Measurements from ENCODE around the gene DMBT1.
A peak's percentile ranks its signal among the peaks of the same experiment; 100 is the strongest.

Gene DMBT1

GRCh38 chr10:122657729-122658128 is 97.2 kb downstream of the DMBT1 start:
- Mint-ChIP-seq H3K27ac (no peak overlapping the region), H3K9me3 (no peaks in the 10 kb centered on the region), H3K36me3 (ENCODE audit: low read depth) (no peaks in the 10 kb centered on the region), H3K4me3 (no peak overlapping the region), H3K4me1 (no peaks in the 10 kb centered on the region), H3K27me3 (peaks cover 4% of the 10 kb centered on the region)
- ATAC-seq (no peak), DNase-seq (no peak)

- H3K27ac Mint-ChIP-seq: no peak overlapping the region
- no peak overlapping the region for H3K4me3 Mint-ChIP-seq
- H3K27me3 Mint-ChIP-seq: no peaks in the 10 kb centered on the region
- no peak for DNase-seq
- H3K36me3 Mint-ChIP-seq (ENCODE audit: low read depth): no peaks in the 10 kb centered on the region
- no peaks in the 10 kb centered on the region for H3K4me1 Mint-ChIP-seq
- no peaks in the 10 kb centered on the region for H3K9me3 Mint-ChIP-seq
- ATAC-seq: no peak
These were observed 97.9 kb downstream of the DMBT1 start for GRCh38 chr10:122658356-122659049.

GRCh38 chr10:122659126-122659525 is 98.6 kb downstream of the DMBT1 start:
- DNase-seq: no peak
- no peak for ATAC-seq
- Mint-ChIP-seq H3K4me1 (no peaks in the 10 kb centered on the region), H3K27me3 (peaks cover 4% of the 10 kb centered on the region), H3K4me3 (no peak overlapping the region), H3K27ac (no peak overlapping the region), H3K9me3 (no peaks in the 10 kb centered on the region), H3K36me3 (ENCODE audit: low read depth) (no peaks in the 10 kb centered on the region)

GRCh38 chr10:122659651-122660050 is 99.1 kb downstream of the DMBT1 start:
- no peak for ATAC-seq
- Mint-ChIP-seq H3K4me1 (no peaks in the 10 kb centered on the region), H3K36me3 (ENCODE audit: low read depth) (no peaks in the 10 kb centered on the region), H3K4me3 (no peak overlapping the region), H3K27me3 (peaks cover 4% of the 10 kb centered on the region), H3K9me3 (no peaks in the 10 kb centered on the region), H3K27ac (no peak overlapping the region)
- DNase-seq: no peak

- Mint-ChIP-seq H3K27me3 (peaks cover 4% of the 10 kb centered on the region), H3K4me3 (no peak overlapping the region), H3K4me1 (no peaks in the 10 kb centered on the region), H3K36me3 (ENCODE audit: low read depth) (no peaks in the 10 kb centered on the region), H3K27ac (no peak overlapping the region), H3K9me3 (no peaks in the 10 kb centered on the region)
- ATAC-seq: no peak
- DNase-seq: no peak
These were observed 100.1 kb downstream of the DMBT1 start for GRCh38 chr10:122660696-122661095.

- Mint-ChIP-seq H3K36me3 (ENCODE audit: low read depth) (no peaks in the 10 kb centered on the region), H3K4me1 (no peaks in the 10 kb centered on the region), H3K27ac (no peak overlapping the region), H3K4me3 (no peak overlapping the region), H3K27me3 (peaks cover 4% of the 10 kb centered on the region), H3K9me3 (no peaks in the 10 kb centered on the region)
- DNase-seq (no peak), ATAC-seq (peak; percentile 18)
These were observed 101.7 kb downstream of the DMBT1 start for GRCh38 chr10:122662231-122662630.

GRCh38 chr10:122663516-122664130 is 103.1 kb downstream of the DMBT1 start:
- Mint-ChIP-seq H3K27me3 (peaks cover 4% of the 10 kb centered on the region), H3K36me3 (ENCODE audit: low read depth) (no peaks in the 10 kb centered on the region), H3K27ac (no peak overlapping the region), H3K4me1 (no peaks in the 10 kb centered on the region), H3K9me3 (no peaks in the 10 kb centered on the region), H3K4me3 (no peak overlapping the region)
- DNase-seq (no peak), ATAC-seq (no peak)

- H3K36me3 Mint-ChIP-seq (ENCODE audit: low read depth): no peaks in the 10 kb centered on the region
- DNase-seq (no peak), ATAC-seq (no peak)
- H3K4me3 Mint-ChIP-seq: no peak overlapping the region
- H3K4me1 Mint-ChIP-seq: no peaks in the 10 kb centered on the region
- H3K27me3 Mint-ChIP-seq: peaks cover 4% of the 10 kb centered on the region
- H3K9me3 Mint-ChIP-seq: no peaks in the 10 kb centered on the region
- no peak overlapping the region for H3K27ac Mint-ChIP-seq
These were observed 103.9 kb downstream of the DMBT1 start for GRCh38 chr10:122664501-122664900.

GRCh38 chr10:122665329-122665860 is 104.8 kb downstream of the DMBT1 start:
- Mint-ChIP-seq H3K27ac (no peak overlapping the region), H3K27me3 (peaks cover 6% of the 10 kb centered on the region), H3K36me3 (ENCODE audit: low read depth) (no peaks in the 10 kb centered on the region), H3K4me3 (no peak overlapping the region), H3K4me1 (no peaks in the 10 kb centered on the region), H3K9me3 (no peaks in the 10 kb centered on the region)
- ATAC-seq (no peak), DNase-seq (no peak)

GRCh38 chr10:122665946-122666345 is 105.4 kb downstream of the DMBT1 start:
- Mint-ChIP-seq H3K36me3 (ENCODE audit: low read depth) (no peaks in the 10 kb centered on the region), H3K9me3 (no peaks in the 10 kb centered on the region), H3K4me1 (no peaks in the 10 kb centered on the region), H3K27ac (no peak overlapping the region), H3K27me3 (peaks cover 10% of the 10 kb centered on the region), H3K4me3 (no peak overlapping the region)
- DNase-seq (no peak), ATAC-seq (no peak)

- no peak overlapping the region for H3K4me3 Mint-ChIP-seq
- no peak overlapping the region for H3K27ac Mint-ChIP-seq
- DNase-seq: no peak
- H3K4me1 Mint-ChIP-seq: peaks cover 2% of the 10 kb centered on the region
- no peaks in the 10 kb centered on the region for H3K36me3 Mint-ChIP-seq (ENCODE audit: low read depth)
- no peak for ATAC-seq
- H3K9me3 Mint-ChIP-seq: no peaks in the 10 kb centered on the region
- peaks cover 9% of the 10 kb centered on the region for H3K27me3 Mint-ChIP-seq
These were observed 108.5 kb downstream of the DMBT1 start for GRCh38 chr10:122669045-122669444.

GRCh38 chr10:122669842-122670241 is 109.3 kb downstream of the DMBT1 start:
- Mint-ChIP-seq H3K27ac (no peak overlapping the region), H3K4me3 (no peak overlapping the region), H3K9me3 (no peaks in the 10 kb centered on the region), H3K4me1 (peaks cover 2% of the 10 kb centered on the region), H3K27me3 (peaks cover 8% of the 10 kb centered on the region), H3K36me3 (ENCODE audit: low read depth) (no peaks in the 10 kb centered on the region)
- ATAC-seq (no peak), DNase-seq (no peak)

- H3K9me3 Mint-ChIP-seq: no peaks in the 10 kb centered on the region
- DNase-seq (no peak), ATAC-seq (no peak)
- no peaks in the 10 kb centered on the region for H3K36me3 Mint-ChIP-seq (ENCODE audit: low read depth)
- no peak overlapping the region for H3K4me3 Mint-ChIP-seq
- H3K27me3 Mint-ChIP-seq: peaks cover 17% of the 10 kb centered on the region
- no peak overlapping the region for H3K27ac Mint-ChIP-seq
- peaks cover 2% of the 10 kb centered on the region for H3K4me1 Mint-ChIP-seq
These were observed 110.8 kb downstream of the DMBT1 start for GRCh38 chr10:122671355-122671754.

- no peak overlapping the region for H3K4me3 Mint-ChIP-seq
- H3K4me1 Mint-ChIP-seq: peaks cover 2% of the 10 kb centered on the region
- ATAC-seq (no peak), DNase-seq (no peak)
- peaks cover 20% of the 10 kb centered on the region for H3K27me3 Mint-ChIP-seq
- H3K27ac Mint-ChIP-seq: no peak overlapping the region
- no peaks in the 10 kb centered on the region for H3K36me3 Mint-ChIP-seq (ENCODE audit: low read depth)
- no peaks in the 10 kb centered on the region for H3K9me3 Mint-ChIP-seq
These were observed 112.1 kb downstream of the DMBT1 start for GRCh38 chr10:122672655-122673054.

- peaks cover 21% of the 10 kb centered on the region for H3K27me3 Mint-ChIP-seq
- no peak overlapping the region for H3K27ac Mint-ChIP-seq
- ATAC-seq (no peak), DNase-seq (no peak)
- no peak overlapping the region for H3K4me3 Mint-ChIP-seq
- no peaks in the 10 kb centered on the region for H3K9me3 Mint-ChIP-seq
- no peaks in the 10 kb centered on the region for H3K36me3 Mint-ChIP-seq (ENCODE audit: low read depth)
- peaks cover 2% of the 10 kb centered on the region for H3K4me1 Mint-ChIP-seq
These were observed 112.7 kb downstream of the DMBT1 start for GRCh38 chr10:122673269-122673668.
